Sigmoid colon (tissue), 7 donors: ENCODE data around the gene SOBP. TPM values are rescaled to one million over a fixed set of nuclear protein-coding genes. Genes with fewer than 3 reads are reported as not detected.

Experiments
- DNase-seq: peaks from one replicate; pipeline ENCODE4 v3.0.0-alpha.2; 2019
- H3K27ac ChIP-seq, 4 donors: fragments of 200-600 bp; sonication (generic); one replicate each; pipeline ENCODE4 v1.5.1; 2016 to 2019; ENCODE audit warnings: mild to moderate bottlenecking in 1 of 4
- H3K27me3 ChIP-seq, 3 donors: fragments of 200-600 bp; sonication (generic); one replicate each; pipeline ENCODE4 v1.5.1; 2019; ENCODE audit warnings: mild to moderate bottlenecking in 1 of 3
- H3K36me3 ChIP-seq, 4 donors: fragments of 200-600 bp; sonication (generic); one replicate each; pipeline ENCODE4 v1.5.1; 2016 to 2019
- H3K4me1 ChIP-seq, 4 donors: fragments of 200-600 bp; sonication (generic); one replicate each; pipeline ENCODE4 v1.5.1; 2017 to 2019
- H3K4me3 ChIP-seq, 4 donors: fragments of 200-600 bp; sonication (generic); one replicate each; pipeline ENCODE4 v1.5.1; 2017 to 2019; ENCODE audit warnings: mild to moderate bottlenecking in 2 of 4, moderate library complexity in 1 of 4
- H3K9me3 ChIP-seq, 4 donors: fragments of 200-600 bp in 3 of 4; sonication (generic) in 3 of 4; one replicate each; pipeline versions ENCODE4 v1.5.1 to v1.6.1; 2013 to 2019
- CTCF ChIP-seq, 4 experiments: fragments of 450-650 bp in 3 of 4; fragments of 200-600 bp in 1 of 4; IDR thresholded peaks; one replicate each; pipeline ENCODE4 v1.5.1; 2016 to 2019; ENCODE audit warnings: antibody characterized with exemption in 4 of 4, mild to moderate bottlenecking in 3 of 4, moderate library complexity in 2 of 4
- EP300 ChIP-seq, 4 donors: sonication (generic); formaldehyde crosslinking; IDR thresholded peaks; one replicate each; pipeline ENCODE4 v1.6.1; 2017; ENCODE audit warnings: antibody characterized with exemption in 4 of 4
- POLR2A ChIP-seq, 2 donors: fragments of 450-650 bp; IDR thresholded peaks; one replicate each; pipeline ENCODE4 v1.6.1; 2016; ENCODE audit warnings: antibody characterized with exemption in 2 of 2, mild to moderate bottlenecking in 2 of 2, moderate library complexity in 2 of 2
- POLR2AphosphoS5 ChIP-seq, 4 donors: sonication (generic); formaldehyde crosslinking; IDR thresholded peaks; one replicate each; pipeline ENCODE4 v1.6.1; 2017; ENCODE audit warnings: antibody characterized with exemption in 4 of 4
- WGBS, 2 donors: extraction: QIAGEN DNeasy Blood & Tissue Kit; methylation state at CpG; one replicate each; pipeline ENCODE4 v1.1.7; 2013; 5-methylcytosine and 5-hydroxymethylcytosine counted together
- intact Hi-C: fragments of 100-400 bp; cut with DNase I; formaldehyde crosslinking; loops from one replicate; pipeline ENCODE4 v1.15.1; 2023
- polyA plus RNA-seq, 3 donors: library from polyadenylated mRNA; stranded (reverse); fragments of 200-250 nt; gene quantifications; one replicate each; pipeline ENCODE4 v1.2.3, GENCODE V29; 2013
- total RNA-seq, 4 donors: library from RNA; depleted of rRNA; stranded (reverse); fragments of >200 nt; gene quantifications; one replicate each; pipeline ENCODE4 v1.1.0, GENCODE V29; 2016
- donor health status: healthy with polysubstance abuse.
- donor health status: Bipolar disorder and iron deficiency.
- donor health status: healthy.

Gene SOBP
- total and polyA plus RNA-seq, 7 donors: 1.2 to 38.5 (median 16.8) TPM

GRCh38 chr6:107655245-107655644, 165.3 kb downstream of the SOBP start:
- WGBS, 2 donors: 57 to 69% methylated on average over 4 of the region's 4 CpGs
- intact Hi-C loops: loop anchor here (5.0 to 10.0 kb wide), 2 partner anchors 163 to 200 kb away; partner anchors contain the start of genes PDSS2 and SOBP
- DNase-seq: no peak
- H3K9me3 ChIP-seq: no peaks in the 10 kb centered on the region
- TF ChIP-seq POLR2A (IDR thresholded peaks at IDR 0.05) (no peak), EP300 (IDR thresholded peaks at IDR 0.05) (no peak), POLR2AphosphoS5 (IDR thresholded peaks at IDR 0.05) (no peak), CTCF (IDR thresholded peaks at IDR 0.05) (no peak)
- no peaks in the 10 kb centered on the region for H3K36me3 ChIP-seq
- no peak overlapping the region for H3K27ac ChIP-seq
- H3K4me1 ChIP-seq: peaks cover 0 to 26% (median 19%) of the 10 kb centered on the region in 4 donors
- no peaks in the 10 kb centered on the region for H3K27me3 ChIP-seq
- no peak overlapping the region for H3K4me3 ChIP-seq

- no peaks in the 10 kb centered on the region for H3K27me3 ChIP-seq
- no peak overlapping the region for H3K27ac ChIP-seq
- no peak for TF ChIP-seq CTCF (IDR thresholded peaks at IDR 0.05)
- TF ChIP-seq POLR2AphosphoS5 (IDR thresholded peaks at IDR 0.05): no peak
- no peak for TF ChIP-seq POLR2A (IDR thresholded peaks at IDR 0.05)
- no peak for TF ChIP-seq EP300 (IDR thresholded peaks at IDR 0.05)
- intact Hi-C loops: loop anchor here (5.0 to 10.0 kb wide), 2 partner anchors 164 to 201 kb away; partner anchors contain the start of genes PDSS2 and SOBP
- H3K36me3 ChIP-seq: no peaks in the 10 kb centered on the region
- H3K9me3 ChIP-seq: no peaks in the 10 kb centered on the region
- WGBS, 2 donors: 91 to 92% methylated on average over 2 of the region's 2 CpGs
- no peak overlapping the region for H3K4me3 ChIP-seq
- peaks cover 0 to 26% (median 19%) of the 10 kb centered on the region in 4 donors for H3K4me1 ChIP-seq
- no peak for DNase-seq
Measured at GRCh38 chr6:107655864-107656263, 165.9 kb downstream of the SOBP start.

- H3K4me3 ChIP-seq: no peak overlapping the region
- WGBS, 2 donors: 42 to 74% methylated on average over 1 of the region's 1 CpG
- DNase-seq: no peak
- intact Hi-C loops: loop anchor here (5.0 to 10.0 kb wide), 2 partner anchors 164 to 202 kb away; partner anchors contain the start of genes PDSS2 and SOBP
- peaks cover 0 to 26% (median 19%) of the 10 kb centered on the region in 4 donors for H3K4me1 ChIP-seq
- no peaks in the 10 kb centered on the region for H3K9me3 ChIP-seq
- H3K27me3 ChIP-seq: no peaks in the 10 kb centered on the region
- H3K36me3 ChIP-seq: no peaks in the 10 kb centered on the region
- TF ChIP-seq CTCF (IDR thresholded peaks at IDR 0.05) (no peak), POLR2A (IDR thresholded peaks at IDR 0.05) (no peak), POLR2AphosphoS5 (IDR thresholded peaks at IDR 0.05) (no peak), EP300 (IDR thresholded peaks at IDR 0.05) (no peak)
- no peak overlapping the region for H3K27ac ChIP-seq
Measured at GRCh38 chr6:107656401-107656800, 166.5 kb downstream of the SOBP start.

- Histone ChIP-seq H3K9me3 (no peaks in the 10 kb centered on the region), H3K4me1 (peaks cover 0 to 26% (median 19%) of the 10 kb centered on the region in 4 donors), H3K4me3 (no peak overlapping the region), H3K36me3 (no peaks in the 10 kb centered on the region), H3K27me3 (no peaks in the 10 kb centered on the region), H3K27ac (peak overlapping the region in 1 of 4 donors; percentile 66)
- no peak for TF ChIP-seq POLR2A (IDR thresholded peaks at IDR 0.05)
- no peak for TF ChIP-seq CTCF (IDR thresholded peaks at IDR 0.05)
- TF ChIP-seq EP300 (IDR thresholded peaks at IDR 0.05): no peak
- no peak for TF ChIP-seq POLR2AphosphoS5 (IDR thresholded peaks at IDR 0.05)
- no peak for DNase-seq
- WGBS, 2 donors: 70% methylated on average over 8 of the region's 8 CpGs
- intact Hi-C loops: loop anchor here (5.0 to 10.0 kb wide), 2 partner anchors 165 to 202 kb away; partner anchors contain the start of genes PDSS2 and SOBP
Measured at GRCh38 chr6:107656883-107657282, 167.0 kb downstream of the SOBP start.
